Measurements from ENCODE around the gene TTC28. TPM values are rescaled to one million over a fixed set of nuclear protein-coding genes. Genes with fewer than 3 reads are reported as not detected.

TTC28 gene
- total RNA-seq, 8 experiments from 2014 or later, result 19.2 to 51.4 (median 26.6) TPM

DNA sequence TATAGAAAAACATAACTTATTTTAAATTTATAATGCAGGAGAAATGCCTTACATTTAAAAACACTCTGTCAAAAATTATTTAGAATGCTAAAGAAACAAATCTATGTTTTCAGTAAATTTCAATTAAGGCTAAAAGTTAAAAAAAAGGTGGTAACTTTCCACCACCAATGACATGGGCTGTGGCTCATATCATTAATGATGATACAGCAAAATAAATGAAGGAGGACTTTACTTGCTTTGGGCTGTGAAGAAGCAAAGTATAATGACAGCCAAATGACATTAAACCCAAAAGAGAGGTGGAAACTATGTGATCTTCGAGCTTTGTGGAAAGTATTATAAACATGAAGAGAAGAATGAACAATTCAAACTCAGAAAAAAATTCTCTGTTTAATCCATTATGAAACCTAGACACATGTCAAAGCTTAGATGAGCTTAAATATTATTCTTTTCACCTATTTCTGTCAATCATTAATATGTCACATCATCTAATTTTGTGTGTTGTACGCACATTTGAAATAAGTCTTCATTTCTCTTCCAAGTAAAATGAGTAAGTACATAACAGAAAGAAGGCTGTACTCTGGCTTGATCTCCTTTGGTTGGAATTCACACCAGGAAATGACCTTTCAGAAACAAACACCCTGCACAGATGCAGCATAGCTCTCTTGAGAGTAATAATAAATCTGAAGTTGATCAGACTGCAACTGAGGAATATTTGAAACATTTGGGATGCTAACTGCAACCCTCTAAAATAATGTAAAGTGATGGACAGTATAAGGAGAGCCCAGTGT, 265.8 kb downstream of the TTC28 start:
- in situ Hi-C loops (cut with MboI; ENCODE audit: low pct_unique_long_range_greater_than_20kb in 2 of 9, low sequenced_read_pairs in 9 of 9, unreplicated experiment in 9 of 9), result no loop called here
- H3K4me3 ChIP-seq, result no peak overlapping the region
- H3K4me1 ChIP-seq (replicated peaks in 1 of 2), result peaks cover 10 to 26% of the 10 kb centered on the region in 2 donors
- 13 to 100% (median 87%) methylated on average over 1 to 2 of the region's 2 CpGs for WGBS, 10 experiments
- H3K27ac ChIP-seq, result no peak overlapping the region
- no peak for ATAC-seq (replicated peaks in 6 of 8)

- peaks cover 10 to 13% of the 10 kb centered on the region in 2 donors for H3K4me1 ChIP-seq (replicated peaks in 1 of 2)
- 100% methylated on average over 1 of the region's 2 CpGs; no CpG with 5 or more reads in 9 of the 10 experiments for WGBS, 10 experiments
- in situ Hi-C loops (cut with MboI; ENCODE audit: low pct_unique_long_range_greater_than_20kb in 2 of 9, low sequenced_read_pairs in 9 of 9, unreplicated experiment in 9 of 9), result no loop called here
- H3K4me3 ChIP-seq, result no peak overlapping the region
- no peak overlapping the region for H3K27ac ChIP-seq
- peak in 1 of 8 experiments; percentile 57 for ATAC-seq (replicated peaks in 6 of 8)
These were observed 267.5 kb downstream of the TTC28 start for GRCh38 chr22:28412109-28412508.

GRCh38 chr22:28411125-28411524, 268.5 kb downstream of the TTC28 start:
- in situ Hi-C loops (cut with MboI; ENCODE audit: low pct_unique_long_range_greater_than_20kb in 2 of 9, low sequenced_read_pairs in 9 of 9, unreplicated experiment in 9 of 9), result no loop called here
- peaks cover 10 to 13% of the 10 kb centered on the region in 2 donors for H3K4me1 ChIP-seq (replicated peaks in 1 of 2)
- ATAC-seq (replicated peaks in 6 of 8), result peak in 1 of 8 experiments; percentile 43
- no peak overlapping the region for H3K4me3 ChIP-seq
- 73 to 100% (median 88%) methylated on average over 1 to 4 of the region's 4 CpGs for WGBS, 10 experiments
- H3K27ac ChIP-seq, result no peak overlapping the region

DNA sequence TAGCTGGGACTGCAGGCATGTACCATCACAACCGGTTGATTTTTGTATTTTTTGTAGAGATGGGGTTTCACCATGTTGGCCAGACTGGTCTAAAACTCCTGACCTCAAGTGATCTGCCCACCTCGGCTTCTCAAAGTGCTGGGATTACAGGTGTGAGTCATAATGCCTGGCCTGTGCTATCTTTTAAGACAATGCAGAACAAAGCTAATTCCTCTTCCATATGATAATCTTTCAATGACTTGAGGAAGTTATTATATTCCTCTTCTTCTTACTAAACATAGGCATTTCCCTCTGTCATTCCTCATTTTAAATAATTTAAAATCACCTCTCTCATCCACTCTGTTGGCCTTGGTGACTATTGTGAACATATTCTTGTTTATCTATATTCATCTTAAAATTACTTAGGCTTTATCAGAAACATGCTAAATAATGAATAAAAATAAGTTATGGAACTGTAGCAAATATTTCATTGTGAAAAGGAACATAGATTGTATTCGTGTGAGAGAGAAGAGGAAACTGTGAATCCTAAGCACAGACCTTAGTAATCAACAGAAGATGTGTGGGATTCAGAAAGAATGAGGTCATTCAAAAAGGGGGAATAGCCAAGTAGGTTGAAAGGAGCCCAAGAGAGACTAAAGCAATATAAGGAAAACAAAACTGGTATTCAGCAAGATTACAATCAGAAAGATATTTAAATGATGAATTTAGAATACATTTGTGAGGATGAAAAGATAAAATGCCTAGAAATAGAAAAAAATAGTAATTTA, 269.4 kb downstream of the TTC28 start:
- WGBS, 10 experiments, result 10 to 100% (median 56%) methylated on average over 1 to 3 of the region's 3 CpGs; no CpG with 5 or more reads in 3 of the 10 experiments
- Histone ChIP-seq H3K4me1 (replicated peaks in 1 of 2) (peaks cover 10 to 13% of the 10 kb centered on the region in 2 donors), H3K4me3 (no peak overlapping the region), H3K27ac (no peak overlapping the region)
- in situ Hi-C loops (cut with MboI; ENCODE audit: low pct_unique_long_range_greater_than_20kb in 2 of 9, low sequenced_read_pairs in 9 of 9, unreplicated experiment in 9 of 9), result no loop called here
- ATAC-seq (replicated peaks in 6 of 8), result peak in 3 of 8 experiments; percentile 16 to 41 (median 25)

DNA sequence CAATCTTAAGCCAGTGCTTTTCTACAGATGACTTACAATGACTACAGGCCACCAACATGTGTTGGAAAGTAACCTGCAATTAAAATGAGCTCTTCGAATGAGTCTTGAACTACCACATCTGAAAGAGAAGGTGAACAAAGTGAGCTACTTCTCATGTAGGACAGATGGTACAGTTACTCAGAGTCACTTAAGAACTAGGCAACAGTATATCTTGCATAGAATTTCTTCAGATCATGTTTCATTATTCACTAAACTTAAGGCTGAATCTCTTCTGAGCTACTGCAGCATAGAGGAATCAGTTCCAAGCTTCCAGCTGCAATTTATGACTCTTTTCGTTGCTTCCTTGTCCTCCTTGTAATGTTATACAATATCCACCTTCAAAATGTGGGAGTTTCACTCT, 270.9 kb downstream of the TTC28 start:
- ATAC-seq (replicated peaks in 6 of 8), result peak in 3 of 8 experiments; percentile 22 to 41 (median 41)
- Histone ChIP-seq H3K27ac (no peak overlapping the region), H3K4me1 (replicated peaks in 1 of 2) (peaks cover 7 to 9% of the 10 kb centered on the region in 2 donors), H3K4me3 (no peak overlapping the region)
- WGBS, 10 experiments, result 33 to 100% (median 90%) methylated on average over 1 to 2 of the region's 2 CpGs; no CpG with 5 or more reads in 3 of the 10 experiments
- in situ Hi-C loops (cut with MboI; ENCODE audit: low pct_unique_long_range_greater_than_20kb in 2 of 9, low sequenced_read_pairs in 9 of 9, unreplicated experiment in 9 of 9), result no loop called here

DNA sequence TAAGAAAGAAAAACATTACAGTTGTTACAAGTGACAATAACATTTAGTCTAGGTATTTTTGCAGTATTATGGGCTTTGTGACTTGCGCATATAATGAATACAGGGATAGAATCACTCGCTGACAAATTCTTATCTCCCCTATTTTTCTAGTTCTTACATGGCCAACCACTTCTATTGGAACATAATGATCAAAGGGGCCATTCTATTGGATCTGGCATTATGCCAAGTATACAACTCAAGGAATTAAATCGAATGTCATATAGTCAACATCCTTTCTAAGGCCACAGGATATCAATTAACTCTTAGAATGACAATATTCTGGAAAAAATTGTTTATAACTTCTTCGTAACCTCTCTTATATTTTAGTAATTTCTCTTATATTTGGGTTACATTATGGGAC, 272.0 kb downstream of the TTC28 start:
- no peak overlapping the region for H3K27ac ChIP-seq
- in situ Hi-C loops (cut with MboI; ENCODE audit: low pct_unique_long_range_greater_than_20kb in 2 of 9, low sequenced_read_pairs in 9 of 9, unreplicated experiment in 9 of 9), result no loop called here
- no peak for ATAC-seq (replicated peaks in 6 of 8)
- WGBS, 10 experiments, result 70 to 100% (median 96%) methylated on average over 2 to 4 of the region's 4 CpGs
- no peak overlapping the region for H3K4me3 ChIP-seq
- peaks cover 5 to 7% of the 10 kb centered on the region in 2 donors for H3K4me1 ChIP-seq (replicated peaks in 1 of 2)

DNA sequence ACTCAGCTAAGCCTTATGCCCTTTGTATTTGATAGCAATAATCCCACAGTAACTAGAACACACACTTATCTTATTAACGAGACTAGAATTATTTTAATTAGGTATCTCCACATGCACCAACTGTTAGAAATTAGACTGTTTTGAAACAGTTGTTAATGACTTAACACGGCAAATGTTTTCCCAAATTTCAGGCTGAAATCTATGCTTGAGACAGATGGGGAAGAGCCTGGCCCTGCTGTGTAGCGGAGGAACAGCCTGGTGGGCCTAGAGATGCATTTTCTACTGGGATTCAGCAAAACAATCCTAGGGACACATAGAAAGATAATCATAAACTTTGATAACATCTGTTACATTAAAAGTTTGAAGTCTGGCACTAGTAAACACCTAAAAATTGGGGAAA, 273.4 kb downstream of the TTC28 start:
- H3K4me1 ChIP-seq (replicated peaks in 1 of 2), result peaks cover 4 to 6% of the 10 kb centered on the region in 2 donors
- H3K27ac ChIP-seq, result no peak overlapping the region
- no peak overlapping the region for H3K4me3 ChIP-seq
- ATAC-seq (replicated peaks in 6 of 8), result no peak
- WGBS, 10 experiments, result 63 to 100% (median 88%) methylated on average over 1 to 3 of the region's 3 CpGs; no CpG with 5 or more reads in 1 of the 10 experiments
- in situ Hi-C loops (cut with MboI; ENCODE audit: low pct_unique_long_range_greater_than_20kb in 2 of 9, low sequenced_read_pairs in 9 of 9, unreplicated experiment in 9 of 9), result no loop called here

DNA sequence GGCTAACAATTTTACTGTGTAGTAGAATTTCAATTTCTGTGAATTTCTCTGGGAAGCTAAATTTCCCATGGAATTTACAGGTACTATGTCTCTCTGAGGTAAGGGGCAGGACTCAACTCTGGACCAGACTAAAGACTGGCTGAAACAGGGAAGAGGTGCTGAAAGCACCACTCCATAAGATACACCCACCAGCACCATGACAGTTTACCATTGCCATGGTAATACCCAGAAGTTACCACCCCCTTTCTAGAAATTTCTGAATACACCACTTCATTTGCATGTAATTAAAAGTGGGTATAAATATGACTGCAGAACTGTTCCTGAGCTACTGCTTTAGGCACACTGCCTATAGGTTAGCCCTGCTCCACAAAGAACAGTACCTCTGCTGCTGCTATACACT, 274.1 kb downstream of the TTC28 start:
- Histone ChIP-seq H3K4me3 (no peak overlapping the region), H3K27ac (no peak overlapping the region), H3K4me1 (replicated peaks in 1 of 2) (peaks cover 0 to 4% of the 10 kb centered on the region in 2 donors)
- peak in 3 of 8 experiments; percentile 53 to 70 (median 62) for ATAC-seq (replicated peaks in 6 of 8)
- in situ Hi-C loops (cut with MboI; ENCODE audit: low pct_unique_long_range_greater_than_20kb in 2 of 9, low sequenced_read_pairs in 9 of 9, unreplicated experiment in 9 of 9), result no loop called here

DNA sequence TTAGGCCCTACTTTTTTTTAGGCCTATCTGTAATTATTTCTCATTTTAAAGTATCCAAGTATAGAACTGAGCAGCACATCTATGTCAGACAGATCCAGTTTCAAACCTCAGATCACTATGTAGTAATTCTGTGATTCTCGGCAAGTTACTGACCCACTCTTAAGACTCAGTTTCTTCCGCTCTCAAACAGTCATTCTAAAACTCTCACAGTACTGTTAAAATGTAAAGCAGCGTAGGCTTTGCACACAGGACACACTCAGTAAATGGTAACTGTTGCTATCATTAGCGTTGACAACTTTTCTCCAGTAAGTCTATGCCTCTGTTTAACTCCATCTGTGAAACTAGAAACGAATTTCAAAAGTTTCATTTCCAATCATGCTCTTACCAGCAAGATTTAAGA, 277.1 kb downstream of the TTC28 start:
- Histone ChIP-seq H3K27ac (no peak overlapping the region), H3K4me1 (replicated peaks in 1 of 2) (peaks cover 4 to 13% of the 10 kb centered on the region in 2 donors), H3K4me3 (no peak overlapping the region)
- 33 to 100% (median 91%) methylated on average over 1 to 5 of the region's 5 CpGs for WGBS, 10 experiments
- no peak for ATAC-seq (replicated peaks in 6 of 8)
- in situ Hi-C loops (cut with MboI; ENCODE audit: low pct_unique_long_range_greater_than_20kb in 2 of 9, low sequenced_read_pairs in 9 of 9, unreplicated experiment in 9 of 9), result no loop called here

DNA sequence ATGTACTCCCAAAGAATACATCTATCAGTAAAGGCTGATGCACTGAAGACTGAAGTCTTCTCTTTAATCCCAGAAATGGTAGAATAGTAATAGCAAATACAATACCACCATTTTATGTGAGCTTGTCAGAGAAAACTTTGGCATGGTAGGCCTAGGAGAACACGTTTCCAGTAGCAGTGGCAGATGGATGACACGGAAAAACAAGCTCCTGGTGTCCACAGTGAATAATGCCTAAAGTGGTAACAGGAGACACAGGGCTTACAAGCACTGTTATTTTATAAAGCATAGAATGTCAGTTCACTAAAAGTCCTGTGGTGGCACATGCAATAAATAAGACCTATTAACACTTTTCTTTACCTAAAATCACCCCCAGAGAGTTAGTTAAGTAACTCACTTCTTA, 277.6 kb downstream of the TTC28 start:
- 60 to 100% (median 86%) methylated on average over 1 to 2 of the region's 2 CpGs; no CpG with 5 or more reads in 4 of the 10 experiments for WGBS, 10 experiments
- ATAC-seq (replicated peaks in 6 of 8), result no peak
- in situ Hi-C loops (cut with MboI; ENCODE audit: low pct_unique_long_range_greater_than_20kb in 2 of 9, low sequenced_read_pairs in 9 of 9, unreplicated experiment in 9 of 9), result no loop called here
- H3K4me1 ChIP-seq (replicated peaks in 1 of 2), result peaks cover 6 to 18% of the 10 kb centered on the region in 2 donors
- no peak overlapping the region for H3K4me3 ChIP-seq
- H3K27ac ChIP-seq, result no peak overlapping the region

DNA sequence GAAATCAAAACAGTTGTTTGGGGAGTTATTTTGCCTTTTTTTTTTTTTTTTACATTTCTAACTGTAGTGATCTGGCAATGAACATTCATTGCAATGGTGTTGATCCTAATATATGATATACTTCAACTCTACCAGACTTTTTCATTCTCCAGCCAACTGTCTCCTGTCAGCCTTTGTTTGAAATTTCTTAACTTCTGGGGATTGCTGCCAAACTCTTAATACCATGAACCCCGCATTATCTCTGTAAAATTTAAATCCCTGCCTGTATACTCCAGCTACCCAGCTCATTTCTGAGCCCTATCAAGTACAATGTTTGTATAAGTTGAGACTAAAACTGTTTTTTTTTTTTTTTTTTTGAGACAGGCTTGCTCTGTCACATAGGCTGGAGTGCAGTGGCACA, 280.7 kb downstream of the TTC28 start:
- no peak overlapping the region for H3K4me3 ChIP-seq
- no peak overlapping the region for H3K27ac ChIP-seq
- ATAC-seq (replicated peaks in 6 of 8), result no peak
- WGBS, 10 experiments, result 83 to 100% (median 100%) methylated on average over 1 of the region's 1 CpG; no CpG with 5 or more reads in 4 of the 10 experiments
- peaks cover 30 to 44% of the 10 kb centered on the region in 2 donors for H3K4me1 ChIP-seq (replicated peaks in 1 of 2)
- in situ Hi-C loops (cut with MboI; ENCODE audit: low pct_unique_long_range_greater_than_20kb in 2 of 9, low sequenced_read_pairs in 9 of 9, unreplicated experiment in 9 of 9), result no loop called here

DNA sequence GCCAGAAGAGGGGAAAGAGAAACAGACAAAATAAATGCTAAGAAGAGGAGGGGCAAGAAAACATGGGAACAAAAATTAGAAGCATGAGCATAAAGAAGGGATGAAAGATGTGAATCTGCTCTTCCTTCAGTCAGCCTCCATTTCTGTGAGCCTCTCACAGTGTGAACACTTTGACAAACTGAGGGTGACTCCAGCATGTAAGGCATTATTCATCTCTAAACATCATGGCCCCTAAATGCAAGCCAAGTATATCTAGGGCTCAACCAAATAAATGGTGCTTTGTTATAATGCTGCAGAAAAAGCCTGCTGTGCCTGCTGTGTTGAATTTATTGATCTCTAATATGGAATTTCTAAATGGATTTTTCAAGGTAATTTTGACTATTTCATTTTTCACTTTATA, 281.3 kb downstream of the TTC28 start:
- ATAC-seq (replicated peaks in 6 of 8), result no peak
- Histone ChIP-seq H3K27ac (no peak overlapping the region), H3K4me1 (replicated peaks in 1 of 2) (peaks cover 31 to 44% of the 10 kb centered on the region in 2 donors), H3K4me3 (no peak overlapping the region)
- in situ Hi-C loops (cut with MboI; ENCODE audit: low pct_unique_long_range_greater_than_20kb in 2 of 9, low sequenced_read_pairs in 9 of 9, unreplicated experiment in 9 of 9), result no loop called here

DNA sequence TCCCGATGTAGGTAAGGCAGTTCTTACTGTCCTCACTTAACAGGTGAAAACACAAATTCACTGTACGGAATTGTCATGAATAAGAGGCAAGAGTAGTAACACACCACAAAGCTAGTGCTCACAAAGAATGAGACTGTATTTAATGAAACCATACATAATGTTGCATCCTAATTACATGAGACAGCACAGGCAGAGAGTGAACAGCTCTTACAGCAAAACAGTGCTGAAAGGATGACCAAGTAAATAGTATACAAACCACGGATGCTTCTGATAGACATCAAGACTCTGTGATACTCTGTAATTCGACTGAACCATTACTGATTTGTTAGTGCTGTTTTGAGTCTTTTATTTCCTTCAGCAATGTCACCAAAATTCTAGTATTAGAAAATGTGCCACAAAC, 282.3 kb downstream of the TTC28 start:
- Histone ChIP-seq H3K4me3 (no peak overlapping the region), H3K27ac (no peak overlapping the region), H3K4me1 (replicated peaks in 1 of 2) (peaks cover 31 to 44% of the 10 kb centered on the region in 2 donors)
- in situ Hi-C loops (cut with MboI; ENCODE audit: low pct_unique_long_range_greater_than_20kb in 2 of 9, low sequenced_read_pairs in 9 of 9, unreplicated experiment in 9 of 9), result no loop called here
- peak in 4 of 8 experiments; percentile 23 to 45 (median 34) for ATAC-seq (replicated peaks in 6 of 8)
- WGBS, 10 experiments, result 69 to 100% (median 94%) methylated on average over 2 to 4 of the region's 4 CpGs

Data from motor neuron (in vitro differentiated cells).